NCI-H1092 treated with DMSO at 0.1 percent for 48 hours (cell line): ENCODE data around the gene EPHA3.

Experiments
- DNase-seq: peaks from one replicate; lab custom pipeline; 2025; lab: John Stamatoyannopoulos, UW

EPHA3 gene

GRCh38 chr3:89227634-89228033 lies 120.2 kb downstream of the EPHA3 start:
- no peak for DNase-seq

- DNase-seq, result no peak
Observed at GRCh38 chr3:89232155-89232554, 124.7 kb downstream of the EPHA3 start.

GRCh38 chr3:89234620-89235019 lies 127.2 kb downstream of the EPHA3 start:
- DNase-seq, result no peak

GRCh38 chr3:89238846-89239245 lies 131.4 kb downstream of the EPHA3 start:
- DNase-seq, result no peak

GRCh38 chr3:89239774-89240173 lies 132.4 kb downstream of the EPHA3 start:
- DNase-seq, result no peak

GRCh38 chr3:89245612-89246011 lies 138.2 kb downstream of the EPHA3 start:
- no peak for DNase-seq

- DNase-seq, result no peak
Observed at GRCh38 chr3:89246326-89246725, 138.9 kb downstream of the EPHA3 start.

GRCh38 chr3:89250742-89251141 lies 143.3 kb downstream of the EPHA3 start:
- DNase-seq, result no peak

GRCh38 chr3:89252016-89252415 lies 144.6 kb downstream of the EPHA3 start:
- DNase-seq, result no peak

GRCh38 chr3:89252860-89253259 lies 145.4 kb downstream of the EPHA3 start:
- DNase-seq, result no peak

GRCh38 chr3:89256395-89256794 lies 149.0 kb downstream of the EPHA3 start:
- no peak for DNase-seq

GRCh38 chr3:89256882-89257281 lies 149.5 kb downstream of the EPHA3 start:
- no peak for DNase-seq

- DNase-seq, result no peak
Observed at GRCh38 chr3:89260721-89261120, 153.3 kb downstream of the EPHA3 start.

- no peak for DNase-seq
Observed at GRCh38 chr3:89261673-89262072, 154.3 kb downstream of the EPHA3 start.

GRCh38 chr3:89262309-89262929 lies 155.0 kb downstream of the EPHA3 start:
- no peak for DNase-seq

GRCh38 chr3:89264037-89264560 lies 156.7 kb downstream of the EPHA3 start:
- no peak for DNase-seq

- no peak for DNase-seq
Observed at GRCh38 chr3:89266074-89266473, 158.7 kb downstream of the EPHA3 start.

- no peak for DNase-seq
Observed at GRCh38 chr3:89268059-89268458, 160.6 kb downstream of the EPHA3 start.

- no peak for DNase-seq
Observed at GRCh38 chr3:89270201-89270600, 162.8 kb downstream of the EPHA3 start.

- no peak for DNase-seq
Observed at GRCh38 chr3:89275001-89275400, 167.6 kb downstream of the EPHA3 start.

- DNase-seq, result no peak
Observed at GRCh38 chr3:89276116-89276515, 168.7 kb downstream of the EPHA3 start.

- no peak for DNase-seq
Observed at GRCh38 chr3:89278302-89279025, 171.0 kb downstream of the EPHA3 start.

GRCh38 chr3:89280301-89280700 lies 172.9 kb downstream of the EPHA3 start:
- no peak for DNase-seq
